NCI-H128 (cell line): ENCODE data around the gene L3MBTL2.

Experiments used
- DNase-seq: peaks from one replicate; lab custom pipeline; 2025; ENCODE audit not compliant: unreplicated experiment; lab: John Stamatoyannopoulos, UW

Gene L3MBTL2

GRCh38 chr22:41264408-41264941, 59.4 kb downstream of the L3MBTL2 start:
- DNase-seq: no peak

- no peak for DNase-seq
Measured at GRCh38 chr22:41267958-41268357, 62.8 kb downstream of the L3MBTL2 start.

- DNase-seq: no peak
Measured at GRCh38 chr22:41271787-41272186, 66.7 kb downstream of the L3MBTL2 start.

- DNase-seq: no peak
Measured at GRCh38 chr22:41273128-41273527, 68.0 kb downstream of the L3MBTL2 start.

DNA sequence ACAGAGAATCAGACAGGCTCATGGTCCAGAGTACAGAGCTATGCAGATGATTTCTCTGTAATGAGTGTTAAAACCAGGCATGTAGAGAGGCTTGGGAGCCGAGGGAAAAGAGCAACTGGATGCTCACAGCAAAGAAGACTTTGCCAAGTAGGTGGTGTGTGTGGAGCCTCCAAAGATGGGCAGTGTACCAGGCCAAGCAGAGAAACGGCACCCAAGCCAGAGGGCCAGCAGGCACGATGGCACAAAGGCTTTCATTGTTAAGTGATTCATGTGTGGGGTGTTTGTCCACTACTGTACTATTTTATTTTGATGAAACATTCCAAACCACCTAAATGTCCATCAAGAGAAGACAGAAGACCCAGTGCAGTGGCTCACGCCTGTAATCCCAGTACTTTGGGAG, 69.7 kb downstream of the L3MBTL2 start:
- no peak for DNase-seq

GRCh38 chr22:41280065-41280464, 75.0 kb downstream of the L3MBTL2 start:
- no peak for DNase-seq

- no peak for DNase-seq
Measured at GRCh38 chr22:41280854-41281253, 75.7 kb downstream of the L3MBTL2 start.
